ENCODE data around the gene GINS2. TPM values are rescaled to one million over a fixed set of nuclear protein-coding genes. Genes with fewer than 3 reads are reported as not detected.

GINS2 gene
- total RNA-seq, 1 donor: 1.8 TPM

- H3K79me2 ChIP-seq (ENCODE audit: insufficient read depth, low read length): peaks cover under 1% of the 10 kb centered on the region
- H3K36me3 ChIP-seq (ENCODE audit: insufficient read depth, low read length): peaks cover 65% of the 10 kb centered on the region
- peaks cover 24% of the 10 kb centered on the region for H4K20me1 ChIP-seq (ENCODE audit: insufficient read depth, low read length)
- no peak overlapping the region for H3K4me2 ChIP-seq (ENCODE audit: insufficient read depth, low read length)
- peaks cover 15% of the 10 kb centered on the region for H3K4me1 ChIP-seq (ENCODE audit: insufficient read depth, low read length)
- no peak overlapping the region for H2AFZ ChIP-seq (ENCODE audit: low read length)
- no peak overlapping the region for H3K27ac ChIP-seq (ENCODE audit: low read depth, low read length)
- no peak for DNase-seq (ENCODE audit: insufficient read length, low spot score, missing footprints)
- no peak for TF ChIP-seq CTCF (IDR thresholded peaks at IDR 0.05; ENCODE audit: extremely low read depth, low read depth, low read length)
- H3K4me3 ChIP-seq (ENCODE audit: insufficient read depth, low read length): no peak overlapping the region
- no peaks in the 10 kb centered on the region for H3K9me3 ChIP-seq (ENCODE audit: low read depth, low read length)
- no peaks in the 10 kb centered on the region for H3K27me3 ChIP-seq (ENCODE audit: insufficient read depth, low read length)
Measured at GRCh38 chr16:85674828-85675227, 13.9 kb downstream of the GINS2 start.

GRCh38 chr16:85674418-85674755 lies 14.4 kb downstream of the GINS2 start:
- H3K4me1 ChIP-seq (ENCODE audit: insufficient read depth, low read length): peaks cover 15% of the 10 kb centered on the region
- no peak overlapping the region for H3K4me3 ChIP-seq (ENCODE audit: insufficient read depth, low read length)
- peaks cover 69% of the 10 kb centered on the region for H3K36me3 ChIP-seq (ENCODE audit: insufficient read depth, low read length)
- H2AFZ ChIP-seq (ENCODE audit: low read length): no peak overlapping the region
- H3K4me2 ChIP-seq (ENCODE audit: insufficient read depth, low read length): peak overlapping the region; percentile 34
- no peak overlapping the region for H3K27ac ChIP-seq (ENCODE audit: low read depth, low read length)
- no peak for DNase-seq (ENCODE audit: insufficient read length, low spot score, missing footprints)
- H3K79me2 ChIP-seq (ENCODE audit: insufficient read depth, low read length): peaks cover 3% of the 10 kb centered on the region
- no peaks in the 10 kb centered on the region for H3K9me3 ChIP-seq (ENCODE audit: low read depth, low read length)
- H3K27me3 ChIP-seq (ENCODE audit: insufficient read depth, low read length): no peaks in the 10 kb centered on the region
- no peak for TF ChIP-seq CTCF (IDR thresholded peaks at IDR 0.05; ENCODE audit: extremely low read depth, low read depth, low read length)
- peaks cover 28% of the 10 kb centered on the region for H4K20me1 ChIP-seq (ENCODE audit: insufficient read depth, low read length)

- peaks cover 3% of the 10 kb centered on the region for H3K79me2 ChIP-seq (ENCODE audit: insufficient read depth, low read length)
- DNase-seq (ENCODE audit: insufficient read length, low spot score, missing footprints): peak; percentile 82
- H3K27ac ChIP-seq (ENCODE audit: low read depth, low read length): peak overlapping the region; percentile 41
- no peaks in the 10 kb centered on the region for H3K9me3 ChIP-seq (ENCODE audit: low read depth, low read length)
- H3K27me3 ChIP-seq (ENCODE audit: insufficient read depth, low read length): no peaks in the 10 kb centered on the region
- peaks cover 15% of the 10 kb centered on the region for H3K4me1 ChIP-seq (ENCODE audit: insufficient read depth, low read length)
- H3K4me3 ChIP-seq (ENCODE audit: insufficient read depth, low read length): no peak overlapping the region
- H3K4me2 ChIP-seq (ENCODE audit: insufficient read depth, low read length): peak overlapping the region; percentile 34
- H4K20me1 ChIP-seq (ENCODE audit: insufficient read depth, low read length): peaks cover 29% of the 10 kb centered on the region
- no peak for TF ChIP-seq CTCF (IDR thresholded peaks at IDR 0.05; ENCODE audit: extremely low read depth, low read depth, low read length)
- no peak overlapping the region for H2AFZ ChIP-seq (ENCODE audit: low read length)
- H3K36me3 ChIP-seq (ENCODE audit: insufficient read depth, low read length): peaks cover 75% of the 10 kb centered on the region
Measured at GRCh38 chr16:85673529-85674417, 15.0 kb downstream of the GINS2 start.

- H3K9me3 ChIP-seq (ENCODE audit: low read depth, low read length): no peaks in the 10 kb centered on the region
- DNase-seq (ENCODE audit: insufficient read length, low spot score, missing footprints): peak; percentile 9
- no peak overlapping the region for H3K27ac ChIP-seq (ENCODE audit: low read depth, low read length)
- H3K4me3 ChIP-seq (ENCODE audit: insufficient read depth, low read length): no peak overlapping the region
- peaks cover 36% of the 10 kb centered on the region for H4K20me1 ChIP-seq (ENCODE audit: insufficient read depth, low read length)
- H3K36me3 ChIP-seq (ENCODE audit: insufficient read depth, low read length): peaks cover 82% of the 10 kb centered on the region
- no peak for TF ChIP-seq CTCF (IDR thresholded peaks at IDR 0.05; ENCODE audit: extremely low read depth, low read depth, low read length)
- H3K4me2 ChIP-seq (ENCODE audit: insufficient read depth, low read length): no peak overlapping the region
- H3K79me2 ChIP-seq (ENCODE audit: insufficient read depth, low read length): peaks cover 3% of the 10 kb centered on the region
- H2AFZ ChIP-seq (ENCODE audit: low read length): no peak overlapping the region
- H3K4me1 ChIP-seq (ENCODE audit: insufficient read depth, low read length): peaks cover 15% of the 10 kb centered on the region
- H3K27me3 ChIP-seq (ENCODE audit: insufficient read depth, low read length): no peaks in the 10 kb centered on the region
Measured at GRCh38 chr16:85670840-85671239, 17.9 kb downstream of the GINS2 start.

All from osteoblast (primary cell).